Esophagus squamous epithelium (tissue), 5 donors: ENCODE data around the gene WNT16. TPM values are rescaled to one million over a fixed set of nuclear protein-coding genes. Genes with fewer than 3 reads are reported as not detected.
"Not testable (repeated sequence)": the region's sequence is repeated elsewhere in the genome, so short reads cannot be mapped to it uniquely, and the experiment has no call there.

Experiments used
- DNase-seq: peaks from one replicate; lab custom pipeline; 2025; lab: John Stamatoyannopoulos, UW
- H3K27ac ChIP-seq, 4 donors: fragments of 200-600 bp; sonication (generic); one replicate each; pipeline ENCODE4 v1.5.1; 2016 to 2019; ENCODE audit warnings: mild to moderate bottlenecking in 1 of 4
- H3K27me3 ChIP-seq, 4 donors: fragments of 200-600 bp; sonication (generic); 1 replicate in 3 of 4; 2 replicates in 1 of 4; pipeline versions ENCODE4 v1.5.1 to v1.6.0; 2017 to 2021; ENCODE audit warnings: antibody characterized with exemption in 1 of 4
- H3K36me3 ChIP-seq, 3 donors: fragments of 200-600 bp; sonication (generic); one replicate each; pipeline ENCODE4 v1.5.1; 2016 to 2019
- H3K4me1 ChIP-seq, 3 donors: fragments of 200-600 bp; sonication (generic); one replicate each; pipeline ENCODE4 v1.5.1; 2017 to 2019
- H3K4me3 ChIP-seq, 4 donors: fragments of 200-600 bp; sonication (generic); 1 replicate in 3 of 4; 2 replicates in 1 of 4; pipeline ENCODE4 v1.5.1; 2016 to 2019; ENCODE audit warnings: mild to moderate bottlenecking in 2 of 4, moderate library complexity in 1 of 4
- H3K9me3 ChIP-seq, 3 donors: fragments of 200-600 bp; sonication (generic); one replicate each; pipeline ENCODE4 v1.5.1; 2016 to 2019
- CTCF ChIP-seq, 6 experiments: fragments of 450-650 bp in 4 of 6; fragments of 200-600 bp in 2 of 6; sonication (generic) in 2 of 6; IDR thresholded peaks; one replicate each; pipeline ENCODE4 v1.5.1; 2016 to 2019; ENCODE audit warnings: antibody characterized with exemption in 6 of 6, mild to moderate bottlenecking in 4 of 6, moderate library complexity in 4 of 6
- POLR2A ChIP-seq, 4 donors: fragments of 450-650 bp; IDR thresholded peaks; one replicate each; pipeline ENCODE4 v1.6.1; 2017; ENCODE audit warnings: antibody characterized with exemption in 4 of 4, mild to moderate bottlenecking in 4 of 4, moderate library complexity in 3 of 4
- WGBS, 2 donors: methylation state at CpG; one replicate each; pipeline ENCODE4 v1.1.5; 2018; 5-methylcytosine and 5-hydroxymethylcytosine counted together
- intact Hi-C: fragments of 100-400 bp; cut with DNase I; formaldehyde crosslinking; loops from one replicate; pipeline ENCODE4 v1.15.0; 2022
- total RNA-seq, 4 donors: library from RNA; depleted of rRNA; stranded (reverse); fragments of >200 nt; gene quantifications; one replicate each; pipeline ENCODE4 v1.1.0, GENCODE V29; 2016
- donor health status: DM: yes; HTN: yes; CAD: no.

Gene WNT16
- total RNA-seq, 4 donors from 2014 or later, result 0.18 to 0.29 (median 0.19) TPM; not detected in 1

GRCh38 chr7:121282129-121282528 lies 46.7 kb upstream of the WNT16 start:
- intact Hi-C loops, result no loop called here
- no peak for DNase-seq
- H3K27me3 ChIP-seq, result no peaks in the 10 kb centered on the region
- H3K36me3 ChIP-seq, result no peaks in the 10 kb centered on the region
- peaks cover 0 to 9% (median 8%) of the 10 kb centered on the region in 3 donors for H3K9me3 ChIP-seq
- no peak for TF ChIP-seq POLR2A (IDR thresholded peaks at IDR 0.05)
- TF ChIP-seq CTCF (IDR thresholded peaks at IDR 0.05), result no peak
- H3K4me3 ChIP-seq, result no peak overlapping the region
- H3K4me1 ChIP-seq, result no peaks in the 10 kb centered on the region
- no peak overlapping the region for H3K27ac ChIP-seq
- 64 to 75% methylated on average over 3 of the region's 3 CpGs for WGBS, 2 donors

- intact Hi-C loops, result no loop called here
- H3K4me3 ChIP-seq, result no peak overlapping the region
- 63 to 100% methylated on average over 1 of the region's 1 CpG for WGBS, 2 donors
- DNase-seq, result no peak
- TF ChIP-seq POLR2A (IDR thresholded peaks at IDR 0.05) (no peak), CTCF (IDR thresholded peaks at IDR 0.05) (no peak)
- H3K27me3 ChIP-seq, result no peaks in the 10 kb centered on the region
- H3K36me3 ChIP-seq, result no peaks in the 10 kb centered on the region
- H3K4me1 ChIP-seq, result no peaks in the 10 kb centered on the region
- H3K9me3 ChIP-seq, result peaks cover 0 to 9% (median 8%) of the 10 kb centered on the region in 3 donors
- H3K27ac ChIP-seq, result no peak overlapping the region
These were observed 43.6 kb upstream of the WNT16 start for GRCh38 chr7:121285066-121285667.

DNA sequence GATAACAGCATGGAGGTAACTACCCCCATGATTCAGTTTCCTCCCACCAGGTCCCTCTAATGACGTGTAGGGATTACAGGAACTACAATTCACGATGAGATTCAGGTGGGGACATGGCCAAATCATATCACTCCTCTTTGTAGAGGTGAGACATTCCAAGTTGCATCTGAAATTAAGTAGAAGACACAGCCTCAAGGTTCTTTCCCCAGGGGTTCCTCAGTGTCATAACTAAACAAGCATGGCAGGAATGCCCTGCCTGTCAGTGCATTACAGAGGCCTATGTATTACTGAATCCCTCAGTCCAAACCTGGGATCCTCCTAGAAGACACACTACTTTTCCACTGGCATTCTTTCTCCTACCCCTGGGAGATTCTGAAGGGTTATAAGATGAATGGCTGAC lies 42.6 kb upstream of the WNT16 start:
- WGBS, 2 donors, result 81 to 100% methylated on average over 2 of the region's 2 CpGs
- intact Hi-C loops, result no loop called here
- no peak for TF ChIP-seq POLR2A (IDR thresholded peaks at IDR 0.05)
- TF ChIP-seq CTCF (IDR thresholded peaks at IDR 0.05), result no peak
- Histone ChIP-seq H3K36me3 (no peaks in the 10 kb centered on the region), H3K27ac (no peak overlapping the region), H3K4me1 (no peaks in the 10 kb centered on the region), H3K9me3 (peaks cover 0 to 9% (median 8%) of the 10 kb centered on the region in 3 donors), H3K27me3 (no peaks in the 10 kb centered on the region), H3K4me3 (no peak overlapping the region)
- no peak for DNase-seq

GRCh38 chr7:121286742-121287734 lies 41.8 kb upstream of the WNT16 start:
- TF ChIP-seq POLR2A (IDR thresholded peaks at IDR 0.05) (no peak), CTCF (IDR thresholded peaks at IDR 0.05) (no peak)
- Histone ChIP-seq H3K36me3 (no peaks in the 10 kb centered on the region), H3K27me3 (no peaks in the 10 kb centered on the region), H3K9me3 (peaks cover 0 to 9% (median 8%) of the 10 kb centered on the region in 3 donors), H3K4me3 (no peak overlapping the region), H3K4me1 (no peaks in the 10 kb centered on the region), H3K27ac (no peak overlapping the region)
- WGBS, 2 donors, result 76 to 85% methylated on average over 6 of the region's 6 CpGs
- intact Hi-C loops, result no loop called here
- no peak for DNase-seq

DNA sequence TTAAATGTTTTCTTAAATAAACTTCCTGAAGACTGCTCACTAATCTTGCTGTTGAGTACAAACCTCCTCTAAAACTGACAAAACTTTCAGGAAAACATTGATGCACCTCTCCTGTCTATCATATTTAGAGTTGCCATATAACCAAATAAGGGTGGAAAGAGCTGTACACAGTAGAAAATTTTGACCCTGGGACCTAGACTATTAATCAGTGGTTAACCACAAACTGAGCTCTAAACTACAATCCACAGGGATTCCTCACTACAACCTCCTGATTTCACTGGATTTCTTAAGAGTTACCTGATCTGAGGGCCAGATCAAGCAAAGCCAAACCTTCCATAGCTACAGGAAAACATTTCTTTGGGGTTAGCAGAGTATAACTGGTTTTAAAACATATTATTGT lies 39.9 kb upstream of the WNT16 start:
- H3K9me3 ChIP-seq, result peaks cover 0 to 9% (median 8%) of the 10 kb centered on the region in 3 donors
- no peaks in the 10 kb centered on the region for H3K27me3 ChIP-seq
- no peaks in the 10 kb centered on the region for H3K36me3 ChIP-seq
- no peak overlapping the region for H3K4me3 ChIP-seq
- H3K4me1 ChIP-seq, result no peaks in the 10 kb centered on the region
- TF ChIP-seq POLR2A (IDR thresholded peaks at IDR 0.05), result no peak
- no peak for TF ChIP-seq CTCF (IDR thresholded peaks at IDR 0.05)
- no peak for DNase-seq
- intact Hi-C loops, result no loop called here
- no peak overlapping the region for H3K27ac ChIP-seq

DNA sequence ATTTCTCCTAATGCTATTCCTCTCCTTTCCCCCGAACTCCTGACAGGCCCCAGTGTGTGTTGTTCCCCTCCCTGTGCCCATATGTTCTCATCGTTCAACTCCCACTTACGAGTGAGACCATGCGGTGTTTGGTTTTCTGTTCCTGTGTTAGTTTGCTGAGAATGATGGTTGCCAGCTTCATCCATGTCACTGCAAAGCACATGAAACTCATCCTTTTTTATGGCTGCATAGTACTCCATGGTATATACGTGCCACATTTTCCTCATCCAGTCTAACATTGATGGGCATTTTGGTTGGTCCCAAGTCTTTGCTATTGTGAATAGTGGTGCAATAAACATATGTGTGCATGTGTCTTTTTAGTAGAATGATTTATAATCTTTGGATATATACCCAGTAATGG lies 38.9 kb upstream of the WNT16 start:
- H3K4me3 ChIP-seq, H3K27ac ChIP-seq, H3K4me1 ChIP-seq, intact Hi-C loops, H3K27me3 ChIP-seq, H3K9me3 ChIP-seq, H3K36me3 ChIP-seq, DNase-seq: not testable (repeated sequence)
- 88 to 90% methylated on average over 5 of the region's 5 CpGs for WGBS, 2 donors
